Activated T-cell treated with anti-CD3 and anti-CD28 coated beads, Interleukin-2, amount 50 U/mL, for 4 hours (primary cell): ENCODE results near the gene MAT1A. TPM values are rescaled to one million over a fixed set of nuclear protein-coding genes. Genes with fewer than 3 reads are reported as not detected.
A peak's percentile ranks its signal among the peaks of the same experiment; 100 is the strongest.
"Not testable (repeated sequence)": the region's sequence is repeated elsewhere in the genome, so short reads cannot be mapped to it uniquely, and the experiment has no call there.

Source experiments
- ATAC-seq, 2 donors: fragments of 200-7000 bp; cut with Tn5 transposase; one replicate each; pipeline ENCODE4 v1.10.0; 2021
- DNase-seq: peaks from one replicate; pipeline ENCODE4 v3.0.0-alpha.2; 2020
- H3K27me3 Mint-ChIP-seq: one replicate; pipeline ENCODE4 v1.8.0; 2021; ENCODE audit warnings: low read depth, mixed read lengths
- H3K36me3 Mint-ChIP-seq: one replicate; pipeline ENCODE4 v1.8.0; 2022; ENCODE audit warnings: mixed read lengths; ENCODE audit not compliant: insufficient read depth
- H3K4me1 Mint-ChIP-seq: one replicate; pipeline ENCODE4 v1.8.0; 2021; ENCODE audit warnings: low read depth, mixed read lengths
- H3K4me3 Mint-ChIP-seq: one replicate; pipeline ENCODE4 v1.8.0; 2021; ENCODE audit warnings: mild to moderate bottlenecking, moderate library complexity, mixed read lengths
- H3K9me3 Mint-ChIP-seq: one replicate; pipeline ENCODE4 v1.8.0; 2021; ENCODE audit warnings: mixed read lengths
- total RNA-seq, 3 donors: library from RNA; stranded (reverse); gene quantifications; one replicate each; pipeline ENCODE4 v1.2.1, GENCODE V29; 2021

MAT1A gene
- total RNA-seq, 3 donors from 2014 or later, result 0.13 to 0.54 (median 0.16) TPM

- H3K4me3 Mint-ChIP-seq, H3K4me1 Mint-ChIP-seq, DNase-seq, H3K36me3 Mint-ChIP-seq, ATAC-seq, H3K27me3 Mint-ChIP-seq, H3K9me3 Mint-ChIP-seq: not testable (repeated sequence)
Measured at GRCh38 chr10:80244371-80244770, 45.1 kb downstream of the MAT1A start.

- not testable (repeated sequence) for H3K27me3 Mint-ChIP-seq, H3K36me3 Mint-ChIP-seq, DNase-seq, H3K4me3 Mint-ChIP-seq, ATAC-seq, H3K4me1 Mint-ChIP-seq, H3K9me3 Mint-ChIP-seq
Measured at GRCh38 chr10:80242341-80242740, 47.1 kb downstream of the MAT1A start.

- H3K27me3 Mint-ChIP-seq, DNase-seq, H3K4me3 Mint-ChIP-seq, ATAC-seq, H3K4me1 Mint-ChIP-seq, H3K36me3 Mint-ChIP-seq, H3K9me3 Mint-ChIP-seq: not testable (repeated sequence)
Measured at GRCh38 chr10:80236457-80236856, 53.0 kb downstream of the MAT1A start.

- DNase-seq, H3K36me3 Mint-ChIP-seq, H3K4me1 Mint-ChIP-seq, H3K27me3 Mint-ChIP-seq, H3K4me3 Mint-ChIP-seq, H3K9me3 Mint-ChIP-seq: not testable (repeated sequence)
- ATAC-seq, result peak in 1 of 2 donors; percentile 32
Measured at GRCh38 chr10:80234331-80235235, 54.9 kb downstream of the MAT1A start.

GRCh38 chr10:80233871-80234270 is 55.6 kb downstream of the MAT1A start:
- ATAC-seq, H3K4me3 Mint-ChIP-seq, H3K36me3 Mint-ChIP-seq, H3K27me3 Mint-ChIP-seq, H3K9me3 Mint-ChIP-seq, DNase-seq, H3K4me1 Mint-ChIP-seq: not testable (repeated sequence)

GRCh38 chr10:80226723-80227122 is 62.7 kb downstream of the MAT1A start:
- H3K36me3 Mint-ChIP-seq, H3K4me3 Mint-ChIP-seq, H3K27me3 Mint-ChIP-seq, H3K9me3 Mint-ChIP-seq, H3K4me1 Mint-ChIP-seq, DNase-seq, ATAC-seq: not testable (repeated sequence)

- H3K9me3 Mint-ChIP-seq, H3K36me3 Mint-ChIP-seq, ATAC-seq, H3K4me1 Mint-ChIP-seq, H3K4me3 Mint-ChIP-seq, DNase-seq, H3K27me3 Mint-ChIP-seq: not testable (repeated sequence)
Measured at GRCh38 chr10:80223031-80223419, 66.4 kb downstream of the MAT1A start.

Other genes with a start within 250 kb of the MAT1A start
- 10 to 100 TPM in 1 of 3 donors, 1 to 10 TPM in 2; 9.7 to 12.2 (median 9.7) TPM for gene TMEM254, start 211.0 kb downstream of the MAT1A start, total RNA-seq
- gene PLAC9, start 156.9 kb downstream of the MAT1A start, total RNA-seq, result not detected
- 100 to 1,000 TPM; 157 to 161 (median 158) TPM for gene ANXA11, start 84.1 kb downstream of the MAT1A start, total RNA-seq
- gene DYDC1, start 67.1 kb upstream of the MAT1A start, total RNA-seq, result not detected
- not detected for gene DYDC2, start 67.1 kb upstream of the MAT1A start, total RNA-seq
- 10 to 100 TPM in 2 of 3 donors, 1 to 10 TPM in 1; 6.1 to 11.1 (median 10.8) TPM for gene PRXL2A, start 118.9 kb upstream of the MAT1A start, total RNA-seq
- 10 to 100 TPM; 31.8 to 36.2 (median 35.0) TPM for gene TSPAN14, start 164.7 kb upstream of the MAT1A start, total RNA-seq
- under 1 TPM; 0.13 to 0.22 (median 0.20) TPM for gene SH2D4B, start 248.2 kb upstream of the MAT1A start, total RNA-seq